Calu3 (cell line): ENCODE measurements around the gene LRRC8A. TPM values are rescaled to one million over a fixed set of nuclear protein-coding genes. Genes with fewer than 3 reads are reported as not detected.
"Not testable (repeated sequence)": the region's sequence is repeated elsewhere in the genome, so short reads cannot be mapped to it uniquely, and the experiment has no call there.

Source experiments
- BruUV-seq: library from RNA; stranded (reverse); fragments of 400-500 nt; replicated peaks from 2 replicates; lab custom pipeline; 2021; lab: Mats Ljungman, UMichigan
- CTCF ChIA-PET: fragments of 300-600 bp; sonication (Branson Sonifier 250); formaldehyde crosslinking; loops from one replicate; lab custom pipeline; 2022; ENCODE audit warnings: antibody characterized with exemption; lab: Charles Lee
- DNase-seq: peaks from one replicate; pipeline ENCODE4 v3.0.0; 2022
- H3K27ac Mint-ChIP-seq: one replicate; pipeline ENCODE4 v1.8.0; 2022; ENCODE audit warnings: mixed read lengths; ENCODE audit not compliant: unreplicated experiment
- H3K27me3 Mint-ChIP-seq: one replicate; pipeline ENCODE4 v1.8.0; 2022; ENCODE audit warnings: mixed read lengths; ENCODE audit not compliant: unreplicated experiment
- H3K36me3 Mint-ChIP-seq: one replicate; pipeline ENCODE4 v1.8.0; 2022; ENCODE audit warnings: mild to moderate bottlenecking, moderate library complexity, mixed read lengths; ENCODE audit not compliant: insufficient read depth, unreplicated experiment
- H3K4me1 Mint-ChIP-seq: one replicate; pipeline ENCODE4 v1.8.0; 2022; ENCODE audit warnings: mild to moderate bottlenecking, low read depth, mixed read lengths; ENCODE audit not compliant: unreplicated experiment
- H3K4me3 Mint-ChIP-seq: one replicate; pipeline ENCODE4 v1.8.0; 2022; ENCODE audit warnings: mild to moderate bottlenecking, low read depth, moderate library complexity, mixed read lengths; ENCODE audit not compliant: unreplicated experiment
- H3K9me3 Mint-ChIP-seq: one replicate; pipeline ENCODE4 v1.8.0; 2022; ENCODE audit warnings: low read depth, mixed read lengths; ENCODE audit not compliant: unreplicated experiment
- CTCF ChIP-seq: fragments of 200-600 bp; IDR thresholded peaks from one replicate; pipeline ENCODE4 v1.8.0; 2022; ENCODE audit warnings: antibody characterized with exemption; ENCODE audit not compliant: unreplicated experiment
- intact Hi-C: fragments of 100-400 bp; cut with micrococcal nuclease; formaldehyde crosslinking; loops from one replicate; pipeline ENCODE4 v1.10.0; 2022; ENCODE audit not compliant: unreplicated experiment
- total RNA-seq: library from RNA; stranded (reverse); gene quantifications from 2 replicates; pipeline ENCODE4 v1.2.3, GENCODE V29; 2022

Gene LRRC8A
- total RNA-seq, 1 experiment from 2014 or later = 29.9 TPM

GRCh38 chr9:128836509-128837145 is 45.3 kb upstream of the LRRC8A start:
- CTCF ChIA-PET = no interaction called here
- no TSS peak for BruUV-seq
- H3K4me3 Mint-ChIP-seq = no peak overlapping the region
- no peak for TF ChIP-seq CTCF
- no peaks in the 10 kb centered on the region for H3K36me3 Mint-ChIP-seq
- H3K9me3 Mint-ChIP-seq = no peaks in the 10 kb centered on the region
- H3K4me1 Mint-ChIP-seq = no peaks in the 10 kb centered on the region
- no peak for DNase-seq
- no peaks in the 10 kb centered on the region for H3K27me3 Mint-ChIP-seq
- no peak overlapping the region for H3K27ac Mint-ChIP-seq
- intact Hi-C loops = no loop called here

GRCh38 chr9:128838338-128838737 is 43.6 kb upstream of the LRRC8A start:
- Mint-ChIP-seq H3K4me3 (no peak overlapping the region), H3K9me3 (no peaks in the 10 kb centered on the region), H3K27me3 (no peaks in the 10 kb centered on the region), H3K36me3 (no peaks in the 10 kb centered on the region), H3K4me1 (no peaks in the 10 kb centered on the region), H3K27ac (no peak overlapping the region)
- no peak for TF ChIP-seq CTCF
- DNase-seq = no peak
- CTCF ChIA-PET = no interaction called here
- intact Hi-C loops = no loop called here
- BruUV-seq = no TSS peak

DNA sequence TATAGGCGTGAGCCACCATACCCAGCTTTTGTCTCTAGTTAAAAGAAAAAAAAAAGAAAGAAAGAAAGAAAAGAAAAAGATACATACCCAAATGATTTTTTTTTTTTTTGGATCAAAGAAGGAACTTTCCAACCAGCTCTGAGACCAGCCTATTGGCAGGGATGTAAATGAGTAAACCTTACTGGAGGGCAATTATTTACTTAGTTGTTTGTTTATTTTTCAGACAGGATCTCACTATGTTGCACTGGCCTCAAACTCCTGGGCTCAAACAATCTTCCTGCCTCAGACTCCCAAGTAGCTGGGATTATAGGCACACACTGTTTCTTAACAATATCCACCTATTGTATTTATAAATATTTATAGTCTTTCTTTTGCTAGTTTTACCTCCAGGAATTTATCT is 41.4 kb upstream of the LRRC8A start:
- H3K9me3 Mint-ChIP-seq = no peaks in the 10 kb centered on the region
- TF ChIP-seq CTCF = no peak
- BruUV-seq = no TSS peak
- DNase-seq = no peak
- H3K4me3 Mint-ChIP-seq = no peak overlapping the region
- no peaks in the 10 kb centered on the region for H3K27me3 Mint-ChIP-seq
- no peaks in the 10 kb centered on the region for H3K36me3 Mint-ChIP-seq
- intact Hi-C loops = no loop called here
- H3K27ac Mint-ChIP-seq = no peak overlapping the region
- H3K4me1 Mint-ChIP-seq = no peaks in the 10 kb centered on the region
- CTCF ChIA-PET = no interaction called here

DNA sequence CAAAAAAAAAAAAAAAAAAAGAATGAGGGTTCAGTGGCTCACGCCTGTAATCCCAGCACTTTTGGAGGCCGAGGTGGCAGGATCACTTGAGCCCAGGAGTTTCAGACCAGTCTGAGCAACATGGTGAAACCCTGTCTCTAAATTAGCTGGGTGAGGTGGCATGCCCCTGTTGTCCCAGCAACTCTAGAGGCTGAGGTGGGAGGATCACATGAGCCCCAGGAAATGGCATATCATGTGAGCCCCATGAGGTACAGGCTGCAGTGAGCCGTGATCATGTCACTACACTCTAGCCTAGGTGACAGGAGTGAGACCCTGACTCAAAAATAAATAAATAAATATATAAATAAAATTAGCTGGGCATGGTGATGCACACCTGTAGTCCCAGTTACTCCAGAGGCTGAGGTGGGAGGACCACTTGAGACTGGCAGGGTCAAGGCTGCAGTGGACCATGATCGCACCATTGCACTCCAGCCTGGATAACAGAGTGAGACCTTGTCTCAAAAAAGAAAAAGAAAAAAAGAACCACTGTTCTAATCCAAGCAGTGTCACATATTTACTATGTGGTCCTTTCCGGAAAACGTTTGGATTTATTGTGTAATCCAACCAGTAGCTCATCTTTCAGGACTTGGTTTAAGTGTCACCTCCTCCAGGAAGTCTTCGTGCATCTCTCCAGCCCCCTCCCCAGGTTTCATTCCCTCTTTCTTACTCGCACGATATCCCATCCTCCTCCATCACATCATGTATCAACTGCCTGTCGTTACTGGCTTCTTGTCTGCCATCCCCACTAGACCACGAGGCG is 40.0 kb upstream of the LRRC8A start:
- intact Hi-C loops = no loop called here
- Mint-ChIP-seq H3K36me3 (no peaks in the 10 kb centered on the region), H3K9me3 (no peaks in the 10 kb centered on the region), H3K27ac (no peak overlapping the region), H3K4me3 (no peak overlapping the region), H3K4me1 (no peaks in the 10 kb centered on the region), H3K27me3 (no peaks in the 10 kb centered on the region)
- no TSS peak for BruUV-seq
- no peak for DNase-seq
- CTCF ChIA-PET = interaction anchor here (0.7 kb wide), 1 partner anchor 74 kb away, joined by 6 read pairs; no protein-coding TSS in a partner anchor
- TF ChIP-seq CTCF = no peak

DNA sequence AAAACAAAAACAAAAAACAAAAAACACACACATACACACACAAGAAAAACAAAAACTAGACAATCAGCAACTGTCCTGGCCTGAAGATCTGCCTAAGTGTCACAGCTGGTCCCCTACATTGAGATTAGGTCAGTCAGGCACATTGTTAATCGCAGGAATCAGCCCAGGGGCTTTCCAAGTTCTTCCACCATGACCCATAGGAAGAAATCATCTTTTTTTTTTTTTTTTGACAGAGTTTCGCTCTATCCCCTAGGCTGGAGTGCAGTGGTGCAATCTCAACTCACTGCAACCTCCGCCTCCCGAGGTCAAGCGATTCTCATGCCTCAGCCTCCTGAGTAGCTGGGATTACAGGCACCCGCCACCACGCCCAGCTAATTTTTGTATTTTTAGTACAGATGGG is 38.8 kb upstream of the LRRC8A start:
- BruUV-seq, CTCF ChIA-PET, H3K36me3 Mint-ChIP-seq, intact Hi-C loops, H3K4me3 Mint-ChIP-seq, H3K27me3 Mint-ChIP-seq, H3K27ac Mint-ChIP-seq, DNase-seq, H3K4me1 Mint-ChIP-seq, H3K9me3 Mint-ChIP-seq: not testable (repeated sequence)
